ENCODE data around the gene VSX2.

Gene VSX2

DNA sequence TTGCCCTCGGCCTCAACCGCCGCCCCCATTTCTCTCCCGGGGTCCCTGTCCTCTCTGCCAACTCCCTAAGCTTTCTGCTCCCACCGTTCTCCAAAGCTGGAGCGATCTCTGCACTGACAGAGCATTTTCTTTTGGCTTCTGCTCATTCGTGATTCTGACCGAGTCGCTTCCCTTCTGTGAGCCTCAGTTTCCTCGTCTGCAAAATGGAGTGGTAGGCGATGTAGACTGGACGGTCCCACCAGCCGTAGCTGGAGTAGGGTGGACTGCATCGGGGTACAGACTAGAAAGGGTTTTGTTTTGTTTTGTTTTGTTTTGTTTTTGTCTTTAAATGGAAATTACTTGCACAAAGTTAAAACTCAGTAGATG lies 2.4 kb downstream of the VSX2 start (continued):
- no peak for TF ChIP-seq ZNF529 (tag by site-specific recombination; IDR thresholded peaks at IDR 0.05; ENCODE audit: insufficient replicate concordance)
- no peak for TF ChIP-seq ZNF274 (IDR thresholded peaks at IDR 0.05; ENCODE audit: low read length)
- TF ChIP-seq ZNF274 (tag by site-specific recombination; IDR thresholded peaks at IDR 0.05; ENCODE audit: borderline replicate concordance) = no peak
- no peak for TF ChIP-seq ZNF549 (tag by site-specific recombination; IDR thresholded peaks at IDR 0.05)
- no peak for TF ChIP-seq ZNF324 (tag by site-specific recombination; IDR thresholded peaks at IDR 0.05)
- TF ChIP-seq, protein P1, sequence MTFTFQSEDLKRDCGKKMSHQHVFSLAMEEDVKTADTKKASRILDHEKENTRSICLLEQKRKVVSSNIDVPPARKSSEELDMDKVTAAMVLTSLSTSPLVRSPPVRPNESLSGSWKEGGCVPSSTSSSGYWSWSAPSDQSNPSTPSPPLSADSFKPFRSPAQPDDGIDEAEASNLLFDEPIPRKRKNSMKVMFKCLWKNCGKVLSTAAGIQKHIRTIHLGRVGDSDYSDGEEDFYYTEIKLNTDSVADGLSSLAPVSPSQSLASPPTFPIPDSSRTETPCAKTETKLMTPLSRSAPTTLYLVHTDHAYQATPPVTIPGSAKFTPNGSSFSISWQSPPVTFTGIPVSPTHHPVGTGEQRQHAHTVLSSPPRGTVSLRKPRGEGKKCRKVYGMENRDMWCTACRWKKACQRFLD (tag by site-specific recombination; IDR thresholded peaks at IDR 0.05) = no peak
- TF ChIP-seq ZNF214 (tag by site-specific recombination; IDR thresholded peaks at IDR 0.05; ENCODE audit: borderline replicate concordance) = no peak

DNA sequence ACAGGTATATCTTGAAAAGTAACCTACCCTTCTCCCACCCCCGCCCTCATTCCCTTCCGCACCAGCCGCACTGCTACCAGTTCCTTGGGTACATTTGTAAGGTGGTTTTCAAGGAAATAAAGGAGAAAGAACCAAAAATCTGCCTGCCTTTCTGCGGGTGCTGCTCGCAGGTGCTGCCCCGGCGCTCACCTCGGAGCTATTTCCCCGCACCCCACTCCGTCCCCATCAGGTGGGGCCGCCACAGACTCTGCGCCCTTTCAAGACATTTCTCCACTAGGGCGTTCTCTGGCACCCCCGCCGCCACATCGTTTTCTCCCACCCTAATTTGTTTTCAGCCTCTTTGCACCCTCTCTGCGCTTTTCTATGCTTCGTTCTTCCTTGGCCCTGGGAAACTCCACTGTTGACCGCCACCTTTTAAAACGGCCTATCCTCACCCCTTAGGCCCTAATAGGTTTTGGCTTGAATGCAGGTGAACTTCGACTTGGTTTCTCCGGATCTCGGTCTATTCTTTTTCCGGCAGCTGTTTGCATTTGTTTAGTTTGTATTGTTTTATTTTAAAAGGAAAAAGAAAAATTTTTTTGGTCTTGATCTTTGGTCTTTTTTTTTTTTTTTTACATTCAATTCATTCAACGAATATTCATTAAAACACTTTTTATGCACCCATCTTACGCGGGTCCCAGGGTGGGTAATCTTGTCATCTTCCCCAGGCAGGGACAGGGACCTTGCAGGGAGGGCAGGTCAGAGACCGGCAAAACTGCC lies 3.0 kb downstream of the VSX2 start:
- H3K27ac ChIP-seq (ENCODE audit: extremely low read depth, low read depth, low read length) = no peak overlapping the region
- ChIA-PET CTCF (interaction anchor here (0.6 to 0.7 kb wide), 4 partner anchors 15 to 249 kb away, joined by 3 read pairs; no protein-coding TSS in a partner anchor), POLR2A (no interaction called here)
- TF ChIP-seq ZBTB20 (tag by site-specific recombination; IDR thresholded peaks at IDR 0.05) = no peak
- H3K4me1 ChIP-seq (ENCODE audit: control insufficient read depth, insufficient read depth, low read length) = no peaks in the 10 kb centered on the region
- no peaks in the 10 kb centered on the region for H3K9me3 ChIP-seq (ENCODE audit: control insufficient read depth, insufficient read depth, low read depth, low read length)
- H3K4me3 ChIP-seq (ENCODE audit: low read depth, low read length) = no peak overlapping the region
- no peaks in the 10 kb centered on the region for H3K36me3 ChIP-seq (ENCODE audit: control insufficient read depth in 2 of 2, insufficient read depth in 1 of 2, low read length in 2 of 2)

DNA sequence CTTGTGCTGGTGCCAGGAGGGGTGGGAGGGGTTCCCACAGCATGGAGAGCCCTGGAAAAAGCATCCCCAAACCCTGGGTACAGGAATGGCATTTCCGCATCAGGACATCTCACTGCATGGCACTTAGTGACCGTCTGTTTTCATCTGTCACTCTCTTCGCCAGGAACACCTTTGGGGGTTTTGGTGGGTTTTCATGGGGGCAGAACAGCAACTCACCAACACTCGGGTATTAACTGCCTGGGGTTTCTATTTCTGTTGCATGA lies 3.5 kb downstream of the VSX2 start:
- Histone ChIP-seq H3K36me3 (ENCODE audit: control insufficient read depth in 2 of 2, insufficient read depth in 1 of 2, low read length in 2 of 2) (no peaks in the 10 kb centered on the region), H3K4me1 (ENCODE audit: control insufficient read depth, insufficient read depth, low read length) (no peaks in the 10 kb centered on the region), H3K9me3 (ENCODE audit: control insufficient read depth, insufficient read depth, low read depth, low read length) (no peaks in the 10 kb centered on the region), H3K4me3 (ENCODE audit: low read depth, low read length) (no peak overlapping the region), H3K27ac (ENCODE audit: extremely low read depth, low read depth, low read length) (no peak overlapping the region)
- ChIA-PET CTCF (interaction anchor here (0.6 to 0.7 kb wide), 2 partner anchors 14 to 219 kb away, joined by 3 read pairs; no protein-coding TSS in a partner anchor), POLR2A (no interaction called here)
- TF ChIP-seq ZFP3 (tag by site-specific recombination; IDR thresholded peaks at IDR 0.05; ENCODE audit: low read depth) (no peak), ZNF549 (tag by site-specific recombination; IDR thresholded peaks at IDR 0.05) (no peak), ZNF350 (tag by site-specific recombination; IDR thresholded peaks at IDR 0.05) (no peak), ZNF843 (tag by site-specific recombination; IDR thresholded peaks at IDR 0.05) (no peak), ZNF654 (tag by site-specific recombination; IDR thresholded peaks at IDR 0.05; ENCODE audit: low read depth) (no peak), OVOL3 (tag by site-specific recombination; IDR thresholded peaks at IDR 0.05) (no peak), ZBTB1 (tag by site-specific recombination; IDR thresholded peaks at IDR 0.05) (no peak), KLF16 (tag by site-specific recombination; IDR thresholded peaks at IDR 0.05) (no peak), KLF1 (tag by site-specific recombination; IDR thresholded peaks at IDR 0.05) (no peak), FEZF1 (tag by site-specific recombination; IDR thresholded peaks at IDR 0.05) (no peak), ZNF768 (tag by site-specific recombination; IDR thresholded peaks at IDR 0.05) (no peak), ZNF76 (tag by site-specific recombination; IDR thresholded peaks at IDR 0.05; ENCODE audit: borderline replicate concordance, low read depth) (no peak), ZNF311 (tag by site-specific recombination; IDR thresholded peaks at IDR 0.05; ENCODE audit: borderline replicate concordance) (no peak), REPIN1 (tag by site-specific recombination; IDR thresholded peaks at IDR 0.05; ENCODE audit: low read depth) (no peak), ZNF529 (tag by site-specific recombination; IDR thresholded peaks at IDR 0.05; ENCODE audit: insufficient replicate concordance) (no peak)
- TF ChIP-seq, protein P2, sequence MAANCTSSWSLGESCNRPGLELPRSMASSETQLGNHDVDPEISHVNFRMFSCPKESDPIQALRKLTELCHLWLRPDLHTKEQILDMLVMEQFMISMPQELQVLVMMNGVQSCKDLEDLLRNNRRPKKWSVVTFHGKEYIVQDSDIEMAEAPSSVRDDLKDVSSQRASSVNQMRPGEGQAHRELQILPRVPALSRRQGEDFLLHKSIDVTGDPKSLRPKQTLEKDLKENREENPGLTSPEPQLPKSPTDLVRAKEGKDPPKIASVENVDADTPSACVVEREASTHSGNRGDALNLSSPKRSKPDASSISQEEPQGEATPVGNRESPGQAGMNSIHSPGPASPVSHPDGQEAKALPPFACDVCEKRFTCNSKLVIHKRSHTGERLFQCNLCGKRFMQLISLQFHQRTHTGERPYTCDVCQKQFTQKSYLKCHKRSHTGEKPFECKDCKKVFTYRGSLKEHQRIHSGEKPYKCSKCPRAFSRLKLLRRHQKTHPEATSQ (tag by site-specific recombination; IDR thresholded peaks at IDR 0.05) = no peak
- TF ChIP-seq, protein P3, sequence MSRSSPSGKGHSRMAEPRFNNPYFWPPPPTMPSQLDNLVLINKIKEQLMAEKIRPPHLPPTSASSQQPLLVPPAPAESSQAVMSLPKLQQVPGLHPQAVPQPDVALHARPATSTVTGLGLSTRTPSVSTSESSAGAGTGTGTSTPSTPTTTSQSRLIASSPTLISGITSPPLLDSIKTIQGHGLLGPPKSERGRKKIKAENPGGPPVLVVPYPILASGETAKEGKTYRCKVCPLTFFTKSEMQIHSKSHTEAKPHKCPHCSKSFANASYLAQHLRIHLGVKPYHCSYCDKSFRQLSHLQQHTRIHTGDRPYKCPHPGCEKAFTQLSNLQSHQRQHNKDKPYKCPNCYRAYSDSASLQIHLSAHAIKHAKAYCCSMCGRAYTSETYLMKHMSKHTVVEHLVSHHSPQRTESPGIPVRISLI (tag by site-specific recombination; IDR thresholded peaks at IDR 0.05) = no peak
- TF ChIP-seq, protein P4, sequence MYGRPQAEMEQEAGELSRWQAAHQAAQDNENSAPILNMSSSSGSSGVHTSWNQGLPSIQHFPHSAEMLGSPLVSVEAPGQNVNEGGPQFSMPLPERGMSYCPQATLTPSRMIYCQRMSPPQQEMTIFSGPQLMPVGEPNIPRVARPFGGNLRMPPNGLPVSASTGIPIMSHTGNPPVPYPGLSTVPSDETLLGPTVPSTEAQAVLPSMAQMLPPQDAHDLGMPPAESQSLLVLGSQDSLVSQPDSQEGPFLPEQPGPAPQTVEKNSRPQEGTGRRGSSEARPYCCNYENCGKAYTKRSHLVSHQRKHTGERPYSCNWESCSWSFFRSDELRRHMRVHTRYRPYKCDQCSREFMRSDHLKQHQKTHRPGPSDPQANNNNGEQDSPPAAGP (tag by site-specific recombination; IDR thresholded peaks at IDR 0.05) = no peak
- TF ChIP-seq, protein P5, sequence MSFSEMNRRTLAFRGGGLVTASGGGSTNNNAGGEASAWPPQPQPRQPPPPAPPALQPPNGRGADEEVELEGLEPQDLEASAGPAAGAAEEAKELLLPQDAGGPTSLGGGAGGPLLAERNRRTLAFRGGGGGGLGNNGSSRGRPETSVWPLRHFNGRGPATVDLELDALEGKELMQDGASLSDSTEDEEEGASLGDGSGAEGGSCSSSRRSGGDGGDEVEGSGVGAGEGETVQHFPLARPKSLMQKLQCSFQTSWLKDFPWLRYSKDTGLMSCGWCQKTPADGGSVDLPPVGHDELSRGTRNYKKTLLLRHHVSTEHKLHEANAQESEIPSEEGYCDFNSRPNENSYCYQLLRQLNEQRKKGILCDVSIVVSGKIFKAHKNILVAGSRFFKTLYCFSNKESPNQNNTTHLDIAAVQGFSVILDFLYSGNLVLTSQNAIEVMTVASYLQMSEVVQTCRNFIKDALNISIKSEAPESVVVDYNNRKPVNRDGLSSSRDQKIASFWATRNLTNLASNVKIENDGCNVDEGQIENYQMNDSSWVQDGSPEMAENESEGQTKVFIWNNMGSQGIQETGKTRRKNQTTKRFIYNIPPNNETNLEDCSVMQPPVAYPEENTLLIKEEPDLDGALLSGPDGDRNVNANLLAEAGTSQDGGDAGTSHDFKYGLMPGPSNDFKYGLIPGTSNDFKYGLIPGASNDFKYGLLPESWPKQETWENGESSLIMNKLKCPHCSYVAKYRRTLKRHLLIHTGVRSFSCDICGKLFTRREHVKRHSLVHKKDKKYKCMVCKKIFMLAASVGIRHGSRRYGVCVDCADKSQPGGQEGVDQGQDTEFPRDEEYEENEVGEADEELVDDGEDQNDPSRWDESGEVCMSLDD (tag by site-specific recombination; IDR thresholded peaks at IDR 0.05) = no peak
